ENCODE results near the gene HDAC4. TPM values are rescaled to one million over a fixed set of nuclear protein-coding genes. Genes with fewer than 3 reads are reported as not detected.

HDAC4 gene
- total RNA-seq, 1 donor from 2014 or later = 18.3 TPM

DNA sequence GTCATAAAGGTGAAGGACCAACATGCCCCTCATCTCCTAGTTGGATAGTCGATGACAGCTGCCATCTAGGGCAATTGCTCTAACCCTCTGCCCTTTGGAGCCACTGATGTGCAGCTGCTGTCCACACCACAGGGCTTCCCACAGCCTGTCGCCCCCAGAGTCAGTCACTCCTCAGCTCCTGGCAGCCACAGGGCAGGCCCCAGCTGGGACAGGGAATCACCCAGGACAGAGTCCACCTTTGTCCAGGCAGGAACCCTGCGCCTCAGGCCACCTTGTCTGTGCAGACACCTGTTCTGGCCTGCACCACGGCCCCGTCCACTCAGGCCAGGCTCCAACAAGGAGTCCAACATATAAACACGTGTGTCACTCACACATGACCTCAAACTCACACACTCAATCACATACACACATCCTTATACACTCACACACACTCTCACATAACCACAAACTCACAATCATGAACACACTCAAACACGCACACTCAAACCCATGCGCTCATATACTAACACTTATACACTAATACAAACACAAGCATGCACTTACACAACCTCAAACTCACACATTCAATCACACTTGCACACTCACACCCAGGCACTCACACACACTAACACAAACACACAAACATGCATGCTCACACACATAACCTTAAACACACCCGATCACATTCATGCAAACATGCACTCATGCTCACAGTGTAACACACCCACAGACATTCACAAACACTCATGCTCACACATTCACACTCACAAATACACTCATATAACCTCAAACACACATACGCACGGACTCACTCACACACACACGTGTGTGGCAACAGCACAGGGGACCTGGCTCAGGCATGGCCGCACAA, 29.7 kb downstream of the HDAC4 start:
- DNase-seq (ENCODE audit: low spot score) (no peak), ATAC-seq (peak; percentile 17)

DNA sequence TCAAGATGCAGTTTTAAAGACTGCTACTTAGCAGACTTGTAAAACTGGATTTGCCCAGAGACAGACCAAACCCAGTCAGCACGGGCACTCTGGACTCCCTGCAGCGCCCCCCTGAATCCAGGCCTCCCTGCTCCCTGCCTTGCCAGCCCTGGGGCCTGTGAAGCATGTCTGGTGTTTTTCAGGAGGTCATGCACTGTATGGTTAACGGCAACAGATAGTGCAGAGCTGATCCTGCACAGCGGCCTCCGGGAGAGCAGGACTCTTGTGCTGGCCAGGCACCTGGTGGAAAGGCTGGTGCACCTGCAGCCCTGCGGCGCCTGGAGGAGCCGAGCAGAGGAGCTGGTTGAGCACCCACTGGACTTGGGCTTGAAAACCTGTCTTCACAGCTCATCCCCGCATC, 30.4 kb downstream of the HDAC4 start:
- DNase-seq (ENCODE audit: low spot score) = no peak
- no peak for ATAC-seq

DNA sequence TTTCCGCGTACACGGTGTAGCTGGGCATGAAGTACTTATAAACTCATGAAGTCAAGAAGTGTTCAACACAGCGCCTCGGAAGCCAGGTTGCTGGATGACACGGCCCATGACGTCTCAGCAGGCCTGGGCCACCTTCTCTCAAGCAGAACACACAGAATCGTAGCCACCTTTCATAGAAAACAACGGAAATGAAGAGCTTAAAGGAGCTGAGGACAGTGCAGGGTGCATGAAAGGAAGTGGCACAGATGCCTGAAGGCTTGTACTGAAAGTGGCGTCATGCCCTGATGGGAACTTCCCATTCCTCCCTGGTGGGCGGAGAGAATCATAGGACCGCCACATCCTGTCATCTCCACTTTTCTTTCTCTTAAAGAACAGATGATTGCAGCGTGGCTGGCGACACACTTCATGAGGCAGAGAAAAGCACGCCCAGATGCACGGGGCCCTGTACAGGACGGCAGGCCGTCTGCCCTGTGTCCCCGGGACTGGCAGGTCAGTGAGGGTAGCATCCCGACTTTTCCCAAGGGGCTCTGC, 31.1 kb downstream of the HDAC4 start:
- no peak for DNase-seq (ENCODE audit: low spot score)
- ATAC-seq = peak; percentile 28

DNA sequence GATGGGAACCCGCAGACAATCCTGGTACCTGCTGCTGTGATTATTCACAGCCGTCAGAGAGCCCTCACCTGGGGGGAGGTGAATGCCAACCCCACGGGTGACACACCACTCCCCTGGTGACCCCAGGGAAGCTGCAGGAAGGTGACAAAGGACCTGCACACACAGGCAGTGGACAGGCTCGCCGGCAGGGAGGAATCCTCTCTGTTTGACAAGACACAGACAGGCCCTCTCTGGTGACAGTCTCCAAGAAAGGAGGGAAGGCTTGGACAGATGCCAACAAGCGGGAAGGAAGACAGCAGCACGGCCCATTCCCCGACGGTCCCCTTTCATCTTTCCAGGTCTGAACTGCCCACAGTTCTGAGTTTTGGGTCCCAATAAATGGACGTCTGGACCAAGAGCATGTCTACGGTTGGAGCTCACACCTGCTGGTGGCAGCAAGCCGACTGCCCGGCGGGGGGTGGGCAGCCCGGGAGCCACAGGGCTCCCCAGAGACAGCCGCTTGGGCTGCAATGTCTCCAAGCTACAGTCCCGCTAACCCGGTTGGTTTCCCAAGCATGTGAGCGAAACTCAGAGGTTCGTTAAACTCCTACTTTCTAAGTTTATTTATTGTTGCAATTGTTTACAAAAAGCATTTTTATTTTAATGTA, 31.8 kb downstream of the HDAC4 start:
- DNase-seq (ENCODE audit: low spot score) = no peak
- no peak for ATAC-seq

DNA sequence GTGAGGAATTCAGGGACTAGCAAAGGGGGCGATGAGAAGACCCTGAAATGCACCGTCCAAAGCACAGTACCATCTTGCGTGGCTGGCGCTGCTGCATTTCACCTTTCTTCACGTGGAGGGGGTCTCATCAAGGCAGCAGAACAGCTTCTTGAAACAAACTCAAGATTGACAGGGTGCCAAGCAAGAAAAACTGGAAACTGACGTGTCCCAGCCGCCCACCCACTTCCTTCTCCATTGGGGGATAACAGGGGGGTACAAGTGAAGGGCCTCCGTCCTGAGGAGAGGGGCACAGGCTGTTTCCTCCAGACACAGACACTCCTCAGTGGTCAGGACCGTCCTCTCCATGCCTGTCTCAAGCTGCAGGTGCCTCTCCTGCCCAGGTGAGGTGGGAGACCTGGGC, 32.5 kb downstream of the HDAC4 start:
- ATAC-seq (no peak), DNase-seq (ENCODE audit: low spot score) (no peak)

DNA sequence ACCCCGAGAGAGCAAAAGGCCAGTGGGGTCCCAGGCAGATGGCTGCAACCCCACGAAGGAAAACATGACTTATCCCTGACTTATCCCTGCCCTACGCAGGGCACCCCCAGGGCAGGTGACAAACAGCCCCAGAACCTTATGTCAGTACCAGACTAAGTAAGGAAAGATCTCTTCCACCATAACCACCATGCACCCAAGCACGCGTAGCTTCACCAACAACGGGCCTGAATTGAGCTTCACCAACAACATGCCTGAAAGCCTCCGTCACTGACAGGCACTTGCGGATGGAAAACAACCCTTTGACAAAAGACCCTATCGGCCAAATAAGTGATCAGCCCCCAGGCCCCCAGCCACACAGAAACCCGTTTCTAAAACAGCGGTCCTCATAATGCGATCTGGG, 34.1 kb downstream of the HDAC4 start:
- no peak for DNase-seq (ENCODE audit: low spot score)
- ATAC-seq = no peak

DNA sequence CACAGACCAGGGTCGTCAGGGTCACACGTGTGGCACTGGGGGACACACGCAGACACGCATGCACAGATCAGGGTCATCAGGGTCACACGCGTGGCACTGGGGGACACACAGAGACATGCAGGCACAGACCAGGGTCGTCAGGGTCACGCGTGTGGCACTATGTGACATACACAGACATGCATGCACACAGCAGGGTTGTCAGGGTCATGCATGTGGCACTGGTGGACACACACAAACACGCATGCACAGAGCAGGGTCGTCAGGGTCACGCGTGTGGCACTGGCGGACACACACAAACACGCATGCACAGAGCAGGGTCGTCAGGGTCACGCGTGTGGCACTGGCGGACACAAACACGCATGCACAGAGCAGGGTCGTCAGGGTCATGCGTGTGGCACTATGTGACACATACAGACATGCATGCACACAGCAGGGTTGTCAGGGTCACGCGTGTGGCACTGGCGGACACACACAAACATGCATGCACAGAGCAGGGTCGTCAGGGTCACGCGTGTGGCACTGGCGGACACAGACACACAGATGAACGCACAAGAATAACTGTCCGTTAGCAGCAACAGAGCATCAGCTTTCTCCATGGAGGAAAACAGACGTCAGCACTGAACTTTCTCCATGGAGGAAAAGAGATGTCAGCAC, 34.9 kb downstream of the HDAC4 start:
- ATAC-seq = no peak
- DNase-seq (ENCODE audit: low spot score) = no peak

DNA sequence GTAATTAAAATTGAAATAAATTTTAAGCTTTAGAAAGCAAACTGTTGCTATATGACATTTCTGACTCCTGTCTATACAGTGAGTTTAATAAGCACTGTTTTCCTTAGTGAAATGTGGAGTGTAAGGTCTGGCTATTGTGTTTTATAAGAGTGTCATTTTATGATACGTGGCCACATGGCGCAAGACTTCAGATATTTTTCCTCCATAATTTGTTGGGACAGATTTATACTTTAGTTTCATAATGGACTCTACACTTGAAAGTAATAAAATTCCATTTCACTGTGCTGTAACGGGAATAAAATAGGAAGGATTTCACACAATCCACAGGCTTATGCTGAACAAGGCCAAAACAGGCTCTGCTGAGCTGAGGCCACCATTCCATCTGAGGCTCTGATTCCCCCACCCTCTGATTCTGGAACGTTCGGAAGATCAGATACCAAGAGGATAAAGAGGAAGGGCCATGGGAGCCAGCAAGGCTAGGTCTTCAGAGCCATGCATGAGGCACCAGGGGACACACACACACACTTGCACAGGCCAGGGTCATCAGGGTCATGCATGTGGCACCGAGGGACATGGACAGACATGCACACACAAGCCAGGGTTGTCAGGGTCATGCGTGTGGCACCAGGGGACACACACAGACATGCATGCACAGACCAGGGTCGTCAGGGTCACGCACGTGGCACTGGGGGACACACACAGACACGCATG, 35.6 kb downstream of the HDAC4 start:
- no peak for ATAC-seq
- DNase-seq (ENCODE audit: low spot score) = no peak

DNA sequence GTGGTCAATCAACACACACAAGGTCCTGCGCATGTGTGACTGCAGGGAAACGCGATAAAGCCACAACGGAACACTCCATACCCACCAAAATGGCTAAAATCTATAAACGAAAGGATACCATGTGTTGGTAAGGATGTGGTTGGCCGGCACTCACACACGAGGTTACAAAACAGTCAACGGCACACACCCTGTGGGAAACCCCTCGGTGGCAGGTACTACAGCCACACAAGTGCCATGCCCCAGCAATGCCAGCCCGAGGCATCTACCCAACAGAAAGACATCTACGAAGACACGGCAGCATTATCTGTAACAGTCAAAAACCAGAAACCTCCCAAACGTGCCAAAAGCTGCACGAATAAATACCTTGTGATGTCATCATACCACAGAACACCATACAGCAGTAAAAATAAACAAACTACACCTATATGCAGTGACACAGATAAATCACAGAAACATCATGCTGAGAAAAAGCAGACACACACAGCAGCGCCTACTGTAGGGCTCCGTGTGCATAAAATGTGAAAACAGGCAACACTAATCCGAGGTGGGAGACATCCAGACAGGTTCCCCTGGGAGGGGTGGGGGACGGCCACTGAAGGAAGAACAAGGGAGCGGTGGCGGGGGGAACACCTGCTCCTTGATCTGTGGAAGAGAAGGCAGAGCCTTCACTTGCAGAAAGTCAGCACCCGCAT, 36.7 kb downstream of the HDAC4 start:
- DNase-seq (ENCODE audit: low spot score) = no peak
- no peak for ATAC-seq

DNA sequence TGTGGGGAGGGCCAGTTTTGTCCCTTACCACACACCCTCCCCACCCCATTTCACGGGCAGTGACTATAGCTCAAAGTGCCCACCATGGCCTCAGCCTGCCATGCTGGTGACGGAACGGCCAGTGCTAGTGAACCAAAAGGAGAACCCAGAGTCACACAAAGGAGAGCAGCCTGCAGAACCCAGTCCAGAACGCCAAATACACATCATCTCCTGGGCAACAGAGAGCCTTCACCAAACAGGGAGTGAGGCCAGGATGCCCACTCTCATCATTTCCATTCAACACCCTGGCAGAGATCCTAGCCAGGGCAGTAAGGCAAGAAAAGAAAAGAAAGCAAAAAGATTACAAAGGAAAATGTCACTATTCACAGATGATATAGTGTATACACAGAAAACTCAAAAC, 38.3 kb downstream of the HDAC4 start:
- ATAC-seq (no peak), DNase-seq (ENCODE audit: low spot score) (no peak)

DNA sequence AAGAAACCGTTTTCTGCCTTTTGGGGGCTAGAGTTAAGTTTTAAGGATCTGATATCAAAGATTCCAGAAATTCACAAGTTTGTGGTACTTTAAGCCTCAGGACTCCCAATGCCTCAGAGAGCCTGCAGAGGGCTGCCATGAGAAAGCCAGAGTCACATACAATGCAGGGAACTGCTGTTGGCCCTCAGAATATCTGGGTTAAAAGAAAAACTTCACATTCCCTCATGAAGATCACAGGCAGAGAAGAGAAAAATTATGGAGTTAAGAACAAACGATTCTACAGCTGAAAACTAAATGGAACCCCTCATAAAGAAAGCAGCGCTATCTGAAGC, 39.5 kb downstream of the HDAC4 start:
- DNase-seq (ENCODE audit: low spot score) (no peak), ATAC-seq (no peak)

DNA sequence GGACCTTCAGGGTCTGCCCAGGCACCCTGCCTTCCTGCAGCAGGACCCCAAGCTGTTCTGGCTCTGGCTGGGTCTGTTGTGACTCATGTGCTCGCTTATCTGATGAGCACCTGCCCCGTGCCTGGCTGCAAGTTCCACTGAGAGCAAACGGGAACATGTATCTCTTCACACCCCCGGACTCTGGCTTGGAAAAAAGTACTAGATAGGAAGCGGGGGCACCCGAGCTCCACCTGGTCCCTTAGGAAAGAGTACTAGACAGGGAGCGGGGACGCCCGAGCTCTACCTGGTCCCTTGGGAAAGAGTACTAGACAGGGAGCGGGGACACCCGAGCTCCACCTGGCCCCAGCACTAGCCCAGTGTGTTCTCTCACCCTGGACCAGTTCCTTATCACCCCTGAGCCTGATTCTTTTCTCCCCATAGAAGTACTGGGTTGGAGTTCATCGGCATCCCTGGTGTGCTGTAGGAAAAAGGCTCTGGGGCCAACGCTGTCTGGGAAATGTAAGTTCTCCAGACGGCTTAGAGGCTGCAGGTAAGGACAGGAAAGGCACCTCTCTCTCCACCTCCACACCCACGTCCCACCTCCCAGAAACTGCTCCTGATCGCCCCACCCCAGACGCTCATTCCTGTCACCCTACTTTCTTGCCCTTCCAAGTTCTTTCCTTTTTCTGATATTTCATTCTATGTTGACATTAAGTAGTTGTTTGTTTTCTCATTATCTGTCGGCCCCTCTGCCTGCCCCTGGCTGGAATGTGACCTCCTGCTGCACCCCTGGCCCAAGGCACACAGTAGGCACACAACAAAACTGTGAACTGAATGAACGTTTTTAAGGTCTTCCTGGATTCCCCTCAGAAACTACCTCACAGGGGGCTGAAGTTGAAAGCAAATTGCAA, 40.2 kb downstream of the HDAC4 start:
- no peak for DNase-seq (ENCODE audit: low spot score)
- ATAC-seq = no peak

DNA sequence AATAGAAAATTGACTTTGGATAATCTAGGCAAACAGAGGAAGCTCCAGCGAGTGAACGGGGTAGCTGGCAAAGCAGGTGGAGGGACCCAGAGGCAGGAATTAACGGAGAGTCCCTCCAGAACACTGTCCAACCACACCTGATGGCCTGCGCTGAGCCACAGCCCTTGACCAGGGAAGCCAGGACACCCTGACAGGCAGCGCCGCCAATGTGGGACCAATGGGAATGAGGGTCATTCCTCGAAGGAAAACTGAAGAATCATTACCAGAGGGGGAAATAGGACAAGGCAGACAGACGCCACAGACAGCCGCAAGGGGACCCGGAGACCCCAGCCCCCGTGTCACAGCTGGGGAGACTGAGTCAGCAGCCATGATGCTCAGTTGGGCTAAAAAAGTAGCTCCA, 40.8 kb downstream of the HDAC4 start:
- no peak for DNase-seq (ENCODE audit: low spot score)

DNA sequence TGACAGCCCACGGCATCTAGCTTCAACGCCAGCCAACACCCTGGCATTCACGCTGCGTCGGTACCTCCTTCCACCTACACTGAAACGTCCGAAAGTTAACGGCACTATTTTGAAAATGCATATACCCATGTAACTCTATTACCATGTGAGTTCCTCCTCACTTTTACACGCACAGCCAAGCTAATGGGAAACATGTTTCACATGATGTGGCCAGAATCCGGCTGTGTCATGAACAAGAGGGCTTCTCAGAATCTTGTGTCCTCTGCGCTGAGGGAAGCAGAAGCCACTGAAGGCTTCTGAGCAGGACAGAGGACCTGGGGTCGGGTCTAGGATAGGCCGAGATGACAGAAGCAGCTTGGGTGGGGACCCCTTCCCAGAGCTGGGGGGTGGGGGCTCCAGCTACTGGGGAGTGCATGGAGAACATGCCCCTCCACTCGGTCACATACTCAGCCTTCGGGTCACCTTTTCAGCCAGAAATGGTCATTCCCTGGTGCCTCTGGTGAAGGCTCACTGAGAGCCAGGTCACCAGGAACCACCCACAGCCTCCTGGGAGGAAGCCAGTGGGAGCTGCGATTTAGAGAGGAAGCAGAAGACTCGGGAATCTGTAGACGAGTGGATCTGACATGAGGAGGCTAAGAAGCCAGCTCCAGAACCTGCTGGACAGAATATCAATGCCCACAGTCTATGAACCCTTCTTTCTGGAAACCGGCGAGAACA, 41.5 kb downstream of the HDAC4 start:
- ATAC-seq (no peak), DNase-seq (ENCODE audit: low spot score) (no peak)

More for the DNA sequence above, 40.8 kb downstream of the HDAC4 start:
- ATAC-seq = no peak

DNA sequence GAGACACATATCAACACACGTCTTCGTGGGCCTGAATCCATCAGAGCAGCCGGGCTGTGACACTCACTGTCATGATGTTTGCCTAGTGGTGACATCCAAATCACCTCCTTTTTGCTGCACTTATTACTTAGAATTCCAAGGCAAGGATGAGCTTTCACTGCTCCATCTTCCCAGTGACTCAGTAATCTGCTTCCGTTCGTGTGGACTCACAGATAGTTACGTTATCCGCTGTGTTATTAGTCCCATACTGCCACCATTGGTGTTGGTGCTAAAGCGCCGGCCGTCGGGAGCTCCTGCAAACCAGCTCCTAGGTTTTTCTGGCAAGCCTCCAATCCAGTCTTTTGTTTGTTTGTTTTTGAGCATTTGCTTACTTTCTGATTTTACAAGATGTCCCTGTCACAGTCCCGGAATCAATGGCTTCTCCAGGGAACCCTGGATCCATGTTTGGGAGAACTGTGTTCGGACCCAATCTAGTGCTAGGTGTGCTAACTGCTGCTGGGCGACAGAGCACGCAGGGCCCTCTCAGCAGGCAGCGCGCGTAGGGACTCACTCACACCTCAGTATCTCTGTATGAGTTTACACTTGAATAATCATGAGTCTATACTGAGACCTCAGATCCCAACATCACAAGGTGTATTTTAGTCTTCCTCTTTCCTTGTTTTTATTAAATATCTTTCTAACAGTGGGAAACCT, 42.6 kb downstream of the HDAC4 start:
- DNase-seq (ENCODE audit: low spot score) = no peak
- peak; percentile 87 for ATAC-seq

DNA sequence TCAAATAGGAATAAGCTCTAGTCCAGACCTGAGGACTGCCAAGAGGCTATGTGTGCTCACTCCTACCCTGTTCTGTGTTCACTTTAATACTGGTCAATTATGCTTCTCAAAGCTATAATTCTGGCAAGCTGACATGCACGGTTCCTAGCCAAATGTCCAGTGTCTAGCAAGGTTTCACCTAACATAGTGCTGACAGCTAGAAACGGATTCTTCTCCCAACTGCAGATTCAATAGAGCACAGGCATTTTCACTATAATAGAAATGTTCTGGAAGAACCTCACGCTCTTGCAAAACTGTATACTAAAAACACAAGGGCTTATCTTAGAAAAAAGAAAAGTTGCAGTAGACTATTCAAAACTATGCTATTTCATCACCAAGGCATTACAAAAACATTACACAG, 45.1 kb downstream of the HDAC4 start:
- ATAC-seq = peak; percentile 66
- no peak for DNase-seq (ENCODE audit: low spot score)

DNA sequence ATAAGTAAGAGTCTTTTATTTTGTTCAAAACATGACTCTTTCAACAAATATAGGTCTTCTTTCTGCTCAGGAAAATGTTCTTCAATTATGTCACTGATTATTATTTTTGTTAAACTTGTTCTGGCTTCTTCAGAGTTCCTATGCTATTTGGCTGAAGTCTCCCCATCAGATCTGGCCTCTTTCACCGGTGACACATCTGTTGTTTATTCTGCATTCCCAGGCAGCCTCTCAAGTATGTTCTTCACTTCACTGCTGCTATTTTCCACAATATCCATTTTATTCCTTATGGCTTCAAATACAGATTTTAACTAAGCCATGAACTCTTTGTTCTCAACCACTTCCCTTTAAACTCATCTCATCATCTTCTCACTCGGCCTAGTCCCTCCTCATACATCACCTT, 45.7 kb downstream of the HDAC4 start:
- no peak for DNase-seq (ENCODE audit: low spot score)
- ATAC-seq = no peak

DNA sequence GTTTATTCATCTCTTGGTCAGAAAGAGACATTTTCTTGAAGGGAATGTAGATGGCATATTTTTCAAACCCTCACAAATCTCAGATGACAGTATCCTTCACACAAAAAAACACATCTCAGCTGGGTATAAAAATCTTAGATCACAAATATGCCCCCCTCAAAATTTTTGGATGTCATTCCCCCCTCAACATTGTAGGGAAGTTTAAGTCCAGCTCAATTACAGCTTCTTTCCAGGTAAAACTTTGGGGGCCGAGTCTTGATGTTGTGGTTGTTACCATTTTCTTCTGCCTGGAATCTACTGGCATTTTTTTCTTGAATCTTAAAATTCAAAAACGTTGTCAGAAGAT, 46.1 kb downstream of the HDAC4 start:
- ATAC-seq (no peak), DNase-seq (ENCODE audit: low spot score) (no peak)

Measured in left lobe of liver (tissue), 2 donors.